Stimulated activated effector memory CD8-positive, alpha-beta T cell treated with anti-CD3 and anti-CD28 coated beads, Interleukin-12 subunit alpha, Interleukin-12 subunit beta, amount 100 ng/mL, for 72 hours (primary cell): ENCODE results near the gene KTN1.

Experiments
- ATAC-seq: fragments of 150-1000 bp; cut with Tn5 transposase; 2 replicates; pipeline ENCODE4 v1.10.0; 2021
- DNase-seq, 2 donors: peaks; one replicate each; pipeline ENCODE4 v3.0.0; 2021 to 2022; ENCODE audit warnings: low spot score in 2 of 2
- H3K27ac Mint-ChIP-seq: one replicate; pipeline ENCODE4 v1.8.0; 2022; ENCODE audit warnings: mild to moderate bottlenecking, mixed read lengths
- H3K36me3 Mint-ChIP-seq: one replicate; pipeline ENCODE4 v1.8.0; 2022; ENCODE audit warnings: mild to moderate bottlenecking, mixed read lengths
- H3K4me1 Mint-ChIP-seq: one replicate; pipeline ENCODE4 v1.8.0; 2022; ENCODE audit warnings: mixed read lengths
- H3K4me3 Mint-ChIP-seq: one replicate; pipeline ENCODE4 v1.8.0; 2022; ENCODE audit warnings: mild to moderate bottlenecking, mixed read lengths
- H3K9me3 Mint-ChIP-seq: one replicate; pipeline ENCODE4 v1.8.0; 2022; ENCODE audit warnings: mixed read lengths

KTN1 gene

GRCh38 chr14:55553791-55554190, 26.2 kb upstream of the KTN1 start:
- Mint-ChIP-seq H3K36me3 (no peaks in the 10 kb centered on the region), H3K4me1 (no peaks in the 10 kb centered on the region), H3K27ac (no peak overlapping the region), H3K4me3 (no peak overlapping the region), H3K9me3 (peaks cover 2% of the 10 kb centered on the region)
- no peak for ATAC-seq
- no peak for DNase-seq

- Mint-ChIP-seq H3K4me1 (no peaks in the 10 kb centered on the region), H3K4me3 (no peak overlapping the region), H3K9me3 (peaks cover 2% of the 10 kb centered on the region), H3K27ac (no peak overlapping the region), H3K36me3 (no peaks in the 10 kb centered on the region)
- DNase-seq = no peak
- no peak for ATAC-seq
Measured at GRCh38 chr14:55556929-55557623, 22.9 kb upstream of the KTN1 start.

- no peak for DNase-seq
- ATAC-seq = no peak
- H3K27ac Mint-ChIP-seq = no peak overlapping the region
- no peaks in the 10 kb centered on the region for H3K4me1 Mint-ChIP-seq
- H3K4me3 Mint-ChIP-seq = no peak overlapping the region
- H3K36me3 Mint-ChIP-seq = no peaks in the 10 kb centered on the region
- H3K9me3 Mint-ChIP-seq = no peaks in the 10 kb centered on the region
Measured at GRCh38 chr14:55562135-55562534, 17.9 kb upstream of the KTN1 start.

- ATAC-seq (no peak), DNase-seq (no peak)
- Mint-ChIP-seq H3K36me3 (no peaks in the 10 kb centered on the region), H3K4me3 (no peak overlapping the region), H3K9me3 (no peaks in the 10 kb centered on the region), H3K27ac (no peak overlapping the region), H3K4me1 (no peaks in the 10 kb centered on the region)
Measured at GRCh38 chr14:55568618-55569017, 11.4 kb upstream of the KTN1 start.

- Mint-ChIP-seq H3K36me3 (no peaks in the 10 kb centered on the region), H3K27ac (no peak overlapping the region), H3K9me3 (no peaks in the 10 kb centered on the region), H3K4me3 (no peak overlapping the region), H3K4me1 (no peaks in the 10 kb centered on the region)
- ATAC-seq = no peak
- no peak for DNase-seq
Measured at GRCh38 chr14:55571125-55571889, 8.7 kb upstream of the KTN1 start.

- Mint-ChIP-seq H3K4me3 (no peak overlapping the region), H3K27ac (no peak overlapping the region), H3K4me1 (no peaks in the 10 kb centered on the region), H3K9me3 (no peaks in the 10 kb centered on the region), H3K36me3 (no peaks in the 10 kb centered on the region)
- ATAC-seq (no peak), DNase-seq (no peak)
Measured at GRCh38 chr14:55572578-55572977, 7.4 kb upstream of the KTN1 start.

GRCh38 chr14:55574988-55575387, 5.0 kb upstream of the KTN1 start:
- H3K4me3 Mint-ChIP-seq = no peak overlapping the region
- no peak overlapping the region for H3K27ac Mint-ChIP-seq
- DNase-seq = no peak
- ATAC-seq = no peak
- no peaks in the 10 kb centered on the region for H3K9me3 Mint-ChIP-seq
- peaks cover 7% of the 10 kb centered on the region for H3K4me1 Mint-ChIP-seq
- no peaks in the 10 kb centered on the region for H3K36me3 Mint-ChIP-seq

GRCh38 chr14:55577229-55577628, 2.8 kb upstream of the KTN1 start:
- DNase-seq = no peak
- peaks cover 19% of the 10 kb centered on the region for H3K4me1 Mint-ChIP-seq
- ATAC-seq = no peak
- H3K9me3 Mint-ChIP-seq = no peaks in the 10 kb centered on the region
- H3K36me3 Mint-ChIP-seq = no peaks in the 10 kb centered on the region
- H3K27ac Mint-ChIP-seq = no peak overlapping the region
- no peak overlapping the region for H3K4me3 Mint-ChIP-seq

GRCh38 chr14:55578511-55578910, 1.5 kb upstream of the KTN1 start:
- Mint-ChIP-seq H3K9me3 (no peaks in the 10 kb centered on the region), H3K36me3 (no peaks in the 10 kb centered on the region), H3K4me1 (peaks cover 19% of the 10 kb centered on the region), H3K27ac (peak overlapping the region; percentile 92), H3K4me3 (peak overlapping the region; percentile 86)
- ATAC-seq (no peak), DNase-seq (no peak)

GRCh38 chr14:55580470-55581341, 699 bp downstream of the KTN1 start:
- Mint-ChIP-seq H3K4me3 (peak overlapping the region; percentile 79), H3K36me3 (no peaks in the 10 kb centered on the region), H3K4me1 (peaks cover 20% of the 10 kb centered on the region), H3K9me3 (no peaks in the 10 kb centered on the region), H3K27ac (peak overlapping the region; percentile 92)
- ATAC-seq = peak; percentile 73
- peak; percentile 51 to 83 for DNase-seq

- H3K27ac Mint-ChIP-seq = peak overlapping the region; percentile 92
- peaks cover 27% of the 10 kb centered on the region for H3K4me1 Mint-ChIP-seq
- H3K36me3 Mint-ChIP-seq = no peaks in the 10 kb centered on the region
- peak overlapping the region; percentile 79 for H3K4me3 Mint-ChIP-seq
- DNase-seq (no peak), ATAC-seq (no peak)
- H3K9me3 Mint-ChIP-seq = no peaks in the 10 kb centered on the region
Measured at GRCh38 chr14:55581342-55581771, 1.4 kb downstream of the KTN1 start.

- Mint-ChIP-seq H3K36me3 (no peaks in the 10 kb centered on the region), H3K4me1 (peaks cover 40% of the 10 kb centered on the region), H3K9me3 (no peaks in the 10 kb centered on the region), H3K4me3 (peak overlapping the region; percentile 16), H3K27ac (no peak overlapping the region)
- ATAC-seq (no peak), DNase-seq (no peak)
Measured at GRCh38 chr14:55582746-55583145, 2.7 kb downstream of the KTN1 start.

- ATAC-seq = no peak
- Mint-ChIP-seq H3K4me3 (no peak overlapping the region), H3K27ac (no peak overlapping the region), H3K4me1 (peaks cover 40% of the 10 kb centered on the region), H3K36me3 (peaks cover 5% of the 10 kb centered on the region), H3K9me3 (no peaks in the 10 kb centered on the region)
- DNase-seq = no peak
Measured at GRCh38 chr14:55583942-55584468, 4.0 kb downstream of the KTN1 start.

GRCh38 chr14:55585854-55586253, 5.8 kb downstream of the KTN1 start:
- H3K9me3 Mint-ChIP-seq = no peaks in the 10 kb centered on the region
- H3K27ac Mint-ChIP-seq = peak overlapping the region; percentile 51
- DNase-seq (no peak), ATAC-seq (no peak)
- H3K4me1 Mint-ChIP-seq = peaks cover 48% of the 10 kb centered on the region
- H3K36me3 Mint-ChIP-seq = peaks cover 9% of the 10 kb centered on the region
- no peak overlapping the region for H3K4me3 Mint-ChIP-seq

GRCh38 chr14:55586411-55586810, 6.4 kb downstream of the KTN1 start:
- ATAC-seq (no peak), DNase-seq (no peak)
- Mint-ChIP-seq H3K4me1 (peaks cover 48% of the 10 kb centered on the region), H3K4me3 (no peak overlapping the region), H3K36me3 (peaks cover 9% of the 10 kb centered on the region), H3K9me3 (no peaks in the 10 kb centered on the region), H3K27ac (peak overlapping the region; percentile 51)
